Measurements from ENCODE around the gene LYRM9. TPM values are rescaled to one million over a fixed set of nuclear protein-coding genes. Genes with fewer than 3 reads are reported as not detected.

LYRM9 gene
- total RNA-seq, 1 experiment from 2014 or later, result 2.8 TPM

GRCh38 chr17:27854163-27854562 is 39.0 kb downstream of the LYRM9 start:
- no TSS peak for BruUV-seq (replicated peaks)
- intact Hi-C loops (cut with micrococcal nuclease; ENCODE audit: unreplicated experiment), result no loop called here
- no peaks in the 10 kb centered on the region for H3K9me3 ChIP-seq (ENCODE audit: low read depth, low read length, poor library complexity, severe bottlenecking)
- ChIA-PET CTCF (no interaction called here), POLR2A (ENCODE audit: low non-redundant PET) (no interaction called here)
- H3K27me3 ChIP-seq (replicated peaks; ENCODE audit: insufficient read depth, low read depth, low read length, poor library complexity), result peaks cover 19% of the 10 kb centered on the region
- H3K4me1 ChIP-seq (ENCODE audit: insufficient read depth, low read length, poor library complexity, severe bottlenecking), result no peaks in the 10 kb centered on the region
- DNase-seq (ENCODE audit: low spot score), result no peak
- no peak overlapping the region for H3K4me3 ChIP-seq (ENCODE audit: low read depth, low read length, poor library complexity, severe bottlenecking)
- H3K27ac ChIP-seq (ENCODE audit: low read depth, low read length, poor library complexity, severe bottlenecking), result no peak overlapping the region
- no peaks in the 10 kb centered on the region for H3K36me3 ChIP-seq (ENCODE audit: insufficient read depth, low read length, poor library complexity, severe bottlenecking)
- no peak for TF ChIP-seq CTCF (conservative IDR thresholded peaks at IDR 0.05; ENCODE audit: low read depth, low read length)
- no peak for TF ChIP-seq EZH2 (IDR thresholded peaks at IDR 0.05; ENCODE audit: borderline replicate concordance, low read depth, low read length, poor library complexity, severe bottlenecking)

- TF ChIP-seq CTCF (conservative IDR thresholded peaks at IDR 0.05; ENCODE audit: low read depth, low read length) (no peak), EZH2 (IDR thresholded peaks at IDR 0.05; ENCODE audit: borderline replicate concordance, low read depth, low read length, poor library complexity, severe bottlenecking) (no peak)
- H3K27me3 ChIP-seq (replicated peaks; ENCODE audit: insufficient read depth, low read depth, low read length, poor library complexity), result peaks cover 19% of the 10 kb centered on the region
- ChIA-PET CTCF (no interaction called here), POLR2A (ENCODE audit: low non-redundant PET) (no interaction called here)
- no peaks in the 10 kb centered on the region for H3K4me1 ChIP-seq (ENCODE audit: insufficient read depth, low read length, poor library complexity, severe bottlenecking)
- H3K36me3 ChIP-seq (ENCODE audit: insufficient read depth, low read length, poor library complexity, severe bottlenecking), result no peaks in the 10 kb centered on the region
- no peak for DNase-seq (ENCODE audit: low spot score)
- BruUV-seq (replicated peaks), result no TSS peak
- intact Hi-C loops (cut with micrococcal nuclease; ENCODE audit: unreplicated experiment), result no loop called here
- no peaks in the 10 kb centered on the region for H3K9me3 ChIP-seq (ENCODE audit: low read depth, low read length, poor library complexity, severe bottlenecking)
- H3K27ac ChIP-seq (ENCODE audit: low read depth, low read length, poor library complexity, severe bottlenecking), result no peak overlapping the region
- no peak overlapping the region for H3K4me3 ChIP-seq (ENCODE audit: low read depth, low read length, poor library complexity, severe bottlenecking)
These were observed 40.1 kb downstream of the LYRM9 start for GRCh38 chr17:27853091-27853490.

GRCh38 chr17:27849474-27850185 is 43.5 kb downstream of the LYRM9 start:
- Histone ChIP-seq H3K4me3 (ENCODE audit: low read depth, low read length, poor library complexity, severe bottlenecking) (no peak overlapping the region), H3K9me3 (ENCODE audit: low read depth, low read length, poor library complexity, severe bottlenecking) (no peaks in the 10 kb centered on the region), H3K27ac (ENCODE audit: low read depth, low read length, poor library complexity, severe bottlenecking) (no peak overlapping the region), H3K27me3 (replicated peaks; ENCODE audit: insufficient read depth, low read depth, low read length, poor library complexity) (peaks cover 19% of the 10 kb centered on the region), H3K4me1 (ENCODE audit: insufficient read depth, low read length, poor library complexity, severe bottlenecking) (no peaks in the 10 kb centered on the region), H3K36me3 (ENCODE audit: insufficient read depth, low read length, poor library complexity, severe bottlenecking) (no peaks in the 10 kb centered on the region)
- intact Hi-C loops (cut with micrococcal nuclease; ENCODE audit: unreplicated experiment), result no loop called here
- ChIA-PET POLR2A (ENCODE audit: low non-redundant PET) (no interaction called here), CTCF (no interaction called here)
- BruUV-seq (replicated peaks), result no TSS peak
- no peak for DNase-seq (ENCODE audit: low spot score)
- TF ChIP-seq EZH2 (IDR thresholded peaks at IDR 0.05; ENCODE audit: borderline replicate concordance, low read depth, low read length, poor library complexity, severe bottlenecking) (no peak), CTCF (conservative IDR thresholded peaks at IDR 0.05; ENCODE audit: low read depth, low read length) (no peak)

Measured in A673 (cell line).